HG03469 (cell line): Measurements from ENCODE around the gene OSBPL3.
A peak's percentile ranks its signal among the peaks of the same experiment; 100 is the strongest.

Experiments
- ATAC-seq: cut with Tn5 transposase; IDR thresholded peaks from one replicate; pipeline ENCODE4 v1.9.1; 2021; ENCODE audit warnings: mild to moderate bottlenecking, moderate library complexity, moderate number of reproducible peaks; ENCODE audit not compliant: unreplicated experiment

Gene OSBPL3

GRCh38 chr7:24981171-24981951, 1.4 kb upstream of the OSBPL3 start:
- ATAC-seq, result no peak

- ATAC-seq, result no peak
Observed at GRCh38 chr7:24980534-24981170, 674 bp upstream of the OSBPL3 start.

- ATAC-seq, result peak; percentile 33
Observed at GRCh38 chr7:24979470-24979862, 512 bp downstream of the OSBPL3 start.

GRCh38 chr7:24978843-24979469, 1.0 kb downstream of the OSBPL3 start:
- peak; percentile 2 for ATAC-seq

- ATAC-seq, result no peak
Observed at GRCh38 chr7:24975644-24976260, 4.2 kb downstream of the OSBPL3 start.

GRCh38 chr7:24975172-24975571, 4.8 kb downstream of the OSBPL3 start:
- no peak for ATAC-seq

GRCh38 chr7:24974026-24974832, 5.7 kb downstream of the OSBPL3 start:
- ATAC-seq, result no peak

GRCh38 chr7:24972991-24973390, 7.0 kb downstream of the OSBPL3 start:
- ATAC-seq, result no peak

- no peak for ATAC-seq
Observed at GRCh38 chr7:24972166-24972477, 7.9 kb downstream of the OSBPL3 start.

GRCh38 chr7:24971333-24972165, 8.4 kb downstream of the OSBPL3 start:
- ATAC-seq, result no peak

- no peak for ATAC-seq
Observed at GRCh38 chr7:24970676-24971075, 9.3 kb downstream of the OSBPL3 start.

GRCh38 chr7:24968165-24968564, 11.8 kb downstream of the OSBPL3 start:
- no peak for ATAC-seq

- no peak for ATAC-seq
Observed at GRCh38 chr7:24967696-24968095, 12.3 kb downstream of the OSBPL3 start.

GRCh38 chr7:24966802-24967201, 13.2 kb downstream of the OSBPL3 start:
- ATAC-seq, result no peak

- peak; percentile 60 for ATAC-seq
Observed at GRCh38 chr7:24965831-24966708, 13.9 kb downstream of the OSBPL3 start.

- no peak for ATAC-seq
Observed at GRCh38 chr7:24964191-24964590, 15.8 kb downstream of the OSBPL3 start.

GRCh38 chr7:24963218-24963617, 16.8 kb downstream of the OSBPL3 start:
- ATAC-seq, result peak; percentile 30

- ATAC-seq, result no peak
Observed at GRCh38 chr7:24962418-24962962, 17.5 kb downstream of the OSBPL3 start.
